Brain microvascular endothelial cell (primary cell): ENCODE results near the gene ODC1.
A peak's percentile ranks its signal among the peaks of the same experiment; 100 is the strongest.

ENCODE experiments used
- DNase-seq: peaks from one replicate; pipeline ENCODE4 v3.0.0-alpha.2; 2020
- H3K27ac ChIP-seq: fragments of 250-450 bp; sonication (Bioruptor Pico); 2 replicates; pipeline ENCODE4 v1.5.1; 2020; ENCODE audit warnings: mild to moderate bottlenecking, moderate library complexity
- H3K27me3 ChIP-seq: fragments of 250-450 bp; sonication (Bioruptor Pico); replicated peaks from 2 replicates; pipeline ENCODE4 v1.5.1; 2020; ENCODE audit warnings: mild to moderate bottlenecking
- H3K36me3 ChIP-seq: fragments of 250-450 bp; sonication (Bioruptor Pico); replicated peaks from 2 replicates; pipeline ENCODE4 v1.5.1; 2020; ENCODE audit warnings: mild to moderate bottlenecking
- H3K4me3 ChIP-seq: 2 replicates; pipeline ENCODE4 v1.5.1; 2011; ENCODE audit warnings: low read depth, mild to moderate bottlenecking, control low read depth, low read length, moderate library complexity
- in situ Hi-C: cut with HindIII; loops from 2 replicates; pipeline ENCODE4 v1.10.0; 2017; ENCODE audit warnings: low sequenced_read_pairs, low pct_ligation_motif_present
- TF ChIP-seq, protein P1 (sequence below): IDR thresholded peaks from 2 replicates; pipeline ENCODE4 v1.5.1; 2011; ENCODE audit warnings: low read depth, mild to moderate bottlenecking, moderate library complexity, low read length, control low read depth, inconsistent platforms; ENCODE audit errors: missing control alignments

The ODC1 gene

DNA sequence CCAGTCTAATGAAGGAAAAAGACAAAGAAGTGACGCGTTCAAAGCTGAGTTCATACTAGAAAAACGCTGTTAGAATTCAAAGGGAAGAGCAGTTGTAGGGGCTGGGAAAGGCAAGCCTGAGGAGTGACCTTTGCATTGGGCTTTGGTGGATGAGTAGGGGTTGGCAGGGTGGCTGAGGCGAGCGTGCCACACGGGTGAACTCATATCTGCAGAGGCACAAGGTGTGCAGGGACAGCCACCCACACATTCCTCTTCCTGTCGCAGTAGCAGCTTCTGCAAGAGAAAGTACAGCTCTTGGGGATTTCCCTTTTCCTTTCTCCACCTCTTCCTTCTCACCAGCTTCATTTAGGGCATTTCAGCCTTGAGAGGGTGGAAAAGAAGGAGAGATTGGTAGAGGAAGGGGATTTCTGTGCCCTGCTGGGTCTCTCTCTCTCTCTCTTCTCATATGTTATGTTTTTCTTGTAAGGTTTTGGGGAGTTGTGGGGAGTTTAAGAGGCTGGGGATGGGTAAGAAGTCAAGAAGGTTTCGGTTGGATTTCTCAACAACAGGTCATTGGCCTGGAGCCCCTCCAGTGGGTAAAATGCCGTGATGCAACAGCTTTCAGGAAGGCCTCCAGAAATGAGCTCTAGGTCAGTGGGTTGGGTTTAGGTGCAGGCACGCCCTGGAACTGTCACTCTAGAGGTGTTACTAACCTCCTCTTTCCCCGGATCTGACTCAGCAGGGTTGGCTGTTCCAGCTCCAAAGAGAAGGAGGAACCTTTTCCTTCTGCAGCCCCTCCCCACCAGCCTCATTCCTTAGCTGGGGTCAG lies 40.1 kb downstream of the ODC1 start:
- Histone ChIP-seq H3K27ac (no peak overlapping the region), H3K4me3 (no peak overlapping the region), H3K36me3 (no peaks in the 10 kb centered on the region), H3K27me3 (no peaks in the 10 kb centered on the region)
- DNase-seq: peak; percentile 24
- TF ChIP-seq, protein P1, sequence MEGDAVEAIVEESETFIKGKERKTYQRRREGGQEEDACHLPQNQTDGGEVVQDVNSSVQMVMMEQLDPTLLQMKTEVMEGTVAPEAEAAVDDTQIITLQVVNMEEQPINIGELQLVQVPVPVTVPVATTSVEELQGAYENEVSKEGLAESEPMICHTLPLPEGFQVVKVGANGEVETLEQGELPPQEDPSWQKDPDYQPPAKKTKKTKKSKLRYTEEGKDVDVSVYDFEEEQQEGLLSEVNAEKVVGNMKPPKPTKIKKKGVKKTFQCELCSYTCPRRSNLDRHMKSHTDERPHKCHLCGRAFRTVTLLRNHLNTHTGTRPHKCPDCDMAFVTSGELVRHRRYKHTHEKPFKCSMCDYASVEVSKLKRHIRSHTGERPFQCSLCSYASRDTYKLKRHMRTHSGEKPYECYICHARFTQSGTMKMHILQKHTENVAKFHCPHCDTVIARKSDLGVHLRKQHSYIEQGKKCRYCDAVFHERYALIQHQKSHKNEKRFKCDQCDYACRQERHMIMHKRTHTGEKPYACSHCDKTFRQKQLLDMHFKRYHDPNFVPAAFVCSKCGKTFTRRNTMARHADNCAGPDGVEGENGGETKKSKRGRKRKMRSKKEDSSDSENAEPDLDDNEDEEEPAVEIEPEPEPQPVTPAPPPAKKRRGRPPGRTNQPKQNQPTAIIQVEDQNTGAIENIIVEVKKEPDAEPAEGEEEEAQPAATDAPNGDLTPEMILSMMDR: no peak
- in situ Hi-C loops: no loop called here

- in situ Hi-C loops: no loop called here
- no peak for DNase-seq
- no peaks in the 10 kb centered on the region for H3K27me3 ChIP-seq
- TF ChIP-seq, protein P1: no peak
- no peaks in the 10 kb centered on the region for H3K36me3 ChIP-seq
- H3K27ac ChIP-seq: no peak overlapping the region
- no peak overlapping the region for H3K4me3 ChIP-seq
Measured at GRCh38 chr2:10407432-10407831, 40.7 kb downstream of the ODC1 start.

GRCh38 chr2:10406491-10407188 lies 41.5 kb downstream of the ODC1 start:
- TF ChIP-seq, protein P1: no peak
- in situ Hi-C loops: no loop called here
- no peaks in the 10 kb centered on the region for H3K36me3 ChIP-seq
- H3K4me3 ChIP-seq: no peak overlapping the region
- no peaks in the 10 kb centered on the region for H3K27me3 ChIP-seq
- no peak overlapping the region for H3K27ac ChIP-seq
- no peak for DNase-seq

DNA sequence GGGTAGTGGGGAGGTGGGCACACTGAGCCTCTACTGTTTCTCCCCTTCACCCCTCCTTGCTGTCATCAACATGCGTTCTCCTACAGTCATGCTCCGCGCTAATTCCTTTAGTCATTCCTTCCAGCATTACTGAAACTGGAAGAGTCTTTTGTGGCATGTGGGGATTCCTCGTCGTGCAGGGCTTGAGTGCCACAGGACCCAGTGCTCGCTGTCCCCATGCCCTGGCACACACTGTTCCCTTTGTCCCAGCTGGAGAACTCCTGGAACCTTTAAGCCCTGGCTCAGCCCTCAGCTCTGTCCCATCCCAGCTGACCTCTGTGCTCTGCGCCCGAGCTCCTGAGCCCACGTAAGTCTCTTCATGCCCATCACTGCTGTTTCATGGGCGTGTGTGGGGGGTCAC lies 42.1 kb downstream of the ODC1 start:
- no peak for DNase-seq
- H3K27me3 ChIP-seq: no peaks in the 10 kb centered on the region
- H3K36me3 ChIP-seq: no peaks in the 10 kb centered on the region
- H3K4me3 ChIP-seq: no peak overlapping the region
- H3K27ac ChIP-seq: no peak overlapping the region
- TF ChIP-seq, protein P1: no peak
- in situ Hi-C loops: no loop called here

- Histone ChIP-seq H3K36me3 (no peaks in the 10 kb centered on the region), H3K27ac (no peak overlapping the region), H3K4me3 (no peak overlapping the region), H3K27me3 (no peaks in the 10 kb centered on the region)
- TF ChIP-seq, protein P1: no peak
- in situ Hi-C loops: no loop called here
- peak; percentile 45 for DNase-seq
Measured at GRCh38 chr2:10405448-10405847, 42.7 kb downstream of the ODC1 start.
